ENCODE results near the gene ANLN.
A peak's percentile ranks its signal among the peaks of the same experiment; 100 is the strongest.

Gene ANLN

GRCh38 chr7:36389371-36390198 lies at the start of gene ANLN:
TSS of gene ANLN (plus strand) at chr7:36389862. CDS start at chr7:36390027, 165 bp downstream.
- ChIA-PET CTCF (interaction anchor here (1.9 kb wide), 1 partner anchor 23 kb away, joined by 10 read pairs; a partner anchor contains a TSS), POLR2A (interaction anchor here (0.6 to 5.5 kb wide), 6 partner anchors 11 to 51 kb away, joined by 3 to 33 read pairs (median 4); a partner anchor contains a TSS)
- TF ChIP-seq TARDBP (IDR thresholded peaks at IDR 0.05): no peak
- no peak for TF ChIP-seq HDGF (IDR thresholded peaks at IDR 0.05; ENCODE audit: borderline replicate concordance)
- no peak for TF ChIP-seq PKNOX1 (IDR thresholded peaks at IDR 0.05)
- peak; percentile 94 for TF ChIP-seq L3MBTL2 (conservative IDR thresholded peaks at IDR 0.05)
- TF ChIP-seq ARNT (IDR thresholded peaks at IDR 0.05): 0 out of 2 replicates have a peak, but pooled peaks have one; percentile 5
- no peak for TF ChIP-seq SP1 (IDR thresholded peaks at IDR 0.05)
- no peak for TF ChIP-seq BHLHE40 (IDR thresholded peaks at IDR 0.05; ENCODE audit: borderline replicate concordance)
- TF ChIP-seq FOXK2 (IDR thresholded peaks at IDR 0.05): no peak
- TF ChIP-seq FOXM1 (IDR thresholded peaks at IDR 0.05; ENCODE audit: borderline replicate concordance): peak; percentile 89
- no peak; the same call in 1 of the 2 replicates for TF ChIP-seq ELF4 (IDR thresholded peaks at IDR 0.05)
- DNase-seq (ENCODE audit: extremely low spot score): peak; percentile 97

GRCh38 chr7:36343548-36343947 lies 46.1 kb upstream of the ANLN start:
- POLR2A ChIA-PET: no interaction called here
- CTCF ChIA-PET: no interaction called here
- TF ChIP-seq TARDBP (IDR thresholded peaks at IDR 0.05): no peak
- no peak for TF ChIP-seq NFRKB (IDR thresholded peaks at IDR 0.05)
- TF ChIP-seq BHLHE40 (IDR thresholded peaks at IDR 0.05; ENCODE audit: borderline replicate concordance): no peak
- TF ChIP-seq CTBP1 (IDR thresholded peaks at IDR 0.05; ENCODE audit: borderline replicate concordance): no peak
- TF ChIP-seq ARNT (IDR thresholded peaks at IDR 0.05): no peak
- TF ChIP-seq FOXA1 (IDR thresholded peaks at IDR 0.05): no peak
- TF ChIP-seq SP1 (IDR thresholded peaks at IDR 0.05): no peak
- no peak for TF ChIP-seq LEF1 (IDR thresholded peaks at IDR 0.05; ENCODE audit: borderline replicate concordance)
- TF ChIP-seq FOXM1 (IDR thresholded peaks at IDR 0.05; ENCODE audit: borderline replicate concordance): no peak
- TF ChIP-seq ZNF384 (IDR thresholded peaks at IDR 0.05): no peak
- TF ChIP-seq HDGF (IDR thresholded peaks at IDR 0.05; ENCODE audit: borderline replicate concordance): no peak
- TF ChIP-seq PKNOX1 (IDR thresholded peaks at IDR 0.05): no peak
- TF ChIP-seq FOXK2 (IDR thresholded peaks at IDR 0.05): no peak
- no peak for TF ChIP-seq SUZ12 (IDR thresholded peaks at IDR 0.05)
- TF ChIP-seq ELF4 (IDR thresholded peaks at IDR 0.05): no peak
- DNase-seq (ENCODE audit: extremely low spot score): no peak

- no peak for DNase-seq (ENCODE audit: extremely low spot score)
- TF ChIP-seq NFRKB (IDR thresholded peaks at IDR 0.05) (no peak), HDGF (IDR thresholded peaks at IDR 0.05; ENCODE audit: borderline replicate concordance) (no peak)
- ChIA-PET CTCF (no interaction called here), POLR2A (no interaction called here)
These were observed 45.0 kb upstream of the ANLN start for GRCh38 chr7:36344622-36345021.

GRCh38 chr7:36346260-36346831 lies 43.3 kb upstream of the ANLN start:
- TF ChIP-seq ARNT (IDR thresholded peaks at IDR 0.05): no peak
- ChIA-PET POLR2A (no interaction called here), CTCF (interaction anchor here (0.6 kb wide), 1 partner anchor 12 kb away, joined by 3 read pairs; no protein-coding TSS in a partner anchor)
- DNase-seq (ENCODE audit: extremely low spot score): no peak

- TF ChIP-seq FOXM1 (IDR thresholded peaks at IDR 0.05; ENCODE audit: borderline replicate concordance): no peak
- no peak for TF ChIP-seq BHLHE40 (IDR thresholded peaks at IDR 0.05; ENCODE audit: borderline replicate concordance)
- TF ChIP-seq SP1 (IDR thresholded peaks at IDR 0.05): no peak
- TF ChIP-seq HDGF (IDR thresholded peaks at IDR 0.05; ENCODE audit: borderline replicate concordance): no peak
- TF ChIP-seq LEF1 (IDR thresholded peaks at IDR 0.05; ENCODE audit: borderline replicate concordance): no peak
- no peak for TF ChIP-seq ZNF384 (IDR thresholded peaks at IDR 0.05)
- no peak for TF ChIP-seq TARDBP (IDR thresholded peaks at IDR 0.05)
- TF ChIP-seq ELF4 (IDR thresholded peaks at IDR 0.05): no peak
- POLR2A ChIA-PET: no interaction called here
- CTCF ChIA-PET: interaction anchor here (0.5 kb wide), 1 partner anchor 758 kb away, joined by 5 read pairs; no protein-coding TSS in a partner anchor
- DNase-seq (ENCODE audit: extremely low spot score): no peak
These were observed 41.4 kb upstream of the ANLN start for GRCh38 chr7:36348256-36348655.

GRCh38 chr7:36348771-36349170 lies 40.9 kb upstream of the ANLN start:
- no peak for DNase-seq (ENCODE audit: extremely low spot score)
- TF ChIP-seq FOXM1 (IDR thresholded peaks at IDR 0.05; ENCODE audit: borderline replicate concordance) (no peak), TARDBP (IDR thresholded peaks at IDR 0.05) (no peak), LEF1 (IDR thresholded peaks at IDR 0.05; ENCODE audit: borderline replicate concordance) (no peak)
- POLR2A ChIA-PET: no interaction called here
- CTCF ChIA-PET: no interaction called here

- ChIA-PET CTCF (no interaction called here), POLR2A (no interaction called here)
- DNase-seq (ENCODE audit: extremely low spot score): no peak
- no peak for TF ChIP-seq BHLHE40 (IDR thresholded peaks at IDR 0.05; ENCODE audit: borderline replicate concordance)
These were observed 40.0 kb upstream of the ANLN start for GRCh38 chr7:36349626-36350025.

Data from HEK293T (cell line).